Measurements from ENCODE around the gene CNNM1. TPM values are rescaled to one million over a fixed set of nuclear protein-coding genes. Genes with fewer than 3 reads are reported as not detected.

Gene CNNM1
- total and polyA plus RNA-seq, 2 donors (not counting 3 experiments of a cell fraction or from before 2014, with no cell fraction given): not detected

DNA sequence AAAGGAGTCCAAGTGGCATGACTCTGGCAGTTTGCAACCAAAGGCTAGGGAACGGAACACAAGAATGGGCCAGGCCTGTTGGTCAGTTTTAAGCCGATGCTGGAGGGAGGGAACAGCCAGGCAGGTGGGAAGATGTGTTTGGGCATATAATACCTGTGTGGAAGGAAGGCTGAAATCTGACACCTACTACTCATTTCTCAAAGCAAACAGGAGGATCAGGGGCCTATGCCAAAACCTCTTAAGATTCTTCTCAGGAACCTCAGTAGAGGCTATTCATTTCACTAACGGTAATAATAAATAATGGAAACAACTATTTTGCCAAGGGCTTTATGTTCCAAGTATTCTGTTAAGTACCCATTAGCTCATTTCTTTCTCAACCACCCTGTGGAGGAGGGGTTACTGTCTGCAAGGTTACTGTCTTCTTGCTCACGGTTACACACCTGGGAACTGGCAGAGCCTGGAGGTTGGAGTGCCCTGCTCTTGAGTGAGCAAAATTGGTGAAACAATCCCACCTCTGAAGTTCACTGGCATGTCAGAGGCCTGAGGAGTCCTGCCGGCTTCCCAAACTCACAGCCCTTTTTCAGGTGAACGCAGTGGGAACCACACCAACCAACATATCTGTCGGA, 65.7 kb downstream of the CNNM1 start:
- H3K79me2 ChIP-seq (ENCODE audit: control insufficient read depth, insufficient read depth, low read length): no peaks in the 10 kb centered on the region
- ChIA-PET CTCF (interaction anchor here (6.8 kb wide), 1 partner anchor 38 kb away, joined by 151 read pairs; the partner anchor contains the start of gene GOT1), POLR2A (no interaction called here)
- no peak overlapping the region for H3K9ac ChIP-seq (replicated peaks; ENCODE audit: extremely low read depth, insufficient read depth, low read length)
- H3K4me3 ChIP-seq (replicated peaks in 1 of 3; ENCODE audit: insufficient read depth in 1 of 3, low read depth in 1 of 3, low read length in 3 of 3): no peak overlapping the region
- no peaks in the 10 kb centered on the region for H3K27me3 ChIP-seq (ENCODE audit: control insufficient read depth in 2 of 2, insufficient read depth in 2 of 2, low read length in 2 of 2)
- no peaks in the 10 kb centered on the region for H3K9me1 ChIP-seq (replicated peaks; ENCODE audit: control insufficient read depth, extremely low read depth, insufficient read depth, low read length)
- BruUV-seq (replicated peaks): no TSS peak
- H3K4me2 ChIP-seq (ENCODE audit: insufficient read depth, low read length): no peak overlapping the region
- dilution Hi-C loops (cut with MboI; ENCODE audit: extremely low pct_ligation_motif_present, low sequenced_read_pairs): no loop called here
- H3K36me3 ChIP-seq (ENCODE audit: control insufficient read depth in 2 of 2, extremely low read depth in 1 of 2, insufficient read depth in 2 of 2, low read length in 2 of 2): peaks cover 0 to 2% of the 10 kb centered on the region in 2 experiments
- no peak overlapping the region for H3K27ac ChIP-seq (ENCODE audit: insufficient read depth, low read depth, low read length)
- FAIRE-seq (no peak), DNase-seq (ENCODE audit: low read depth, low spot score) (no peak)
- TF ChIP-seq GATA2 (IDR thresholded peaks at IDR 0.05; ENCODE audit: insufficient read depth, insufficient read length, low read depth, low read length) (no peak), POLR2A (IDR thresholded peaks at IDR 0.05; ENCODE audit: low read depth, low read length) (no peak), POLR2AphosphoS5 (IDR thresholded peaks at IDR 0.05; ENCODE audit: insufficient read depth, low read depth, low read length) (no peak), FOS (IDR thresholded peaks at IDR 0.05; ENCODE audit: borderline replicate concordance, insufficient read depth, low read length) (no peak), JUN (IDR thresholded peaks at IDR 0.05; ENCODE audit: borderline replicate concordance, insufficient read depth, insufficient read length, low read depth) (no peak), EZH2 (IDR thresholded peaks at IDR 0.05; ENCODE audit: borderline replicate concordance, low read depth, low read length, severe bottlenecking) (no peak), MYC (IDR thresholded peaks at IDR 0.05; ENCODE audit: low read depth, low read length) (no peak)
- TF ChIP-seq, protein P1, sequence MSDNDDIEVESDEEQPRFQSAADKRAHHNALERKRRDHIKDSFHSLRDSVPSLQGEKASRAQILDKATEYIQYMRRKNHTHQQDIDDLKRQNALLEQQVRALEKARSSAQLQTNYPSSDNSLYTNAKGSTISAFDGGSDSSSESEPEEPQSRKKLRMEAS (IDR thresholded peaks at IDR 0.05; ENCODE audit: insufficient read depth, insufficient read length): no peak
- TF ChIP-seq, protein P2, sequence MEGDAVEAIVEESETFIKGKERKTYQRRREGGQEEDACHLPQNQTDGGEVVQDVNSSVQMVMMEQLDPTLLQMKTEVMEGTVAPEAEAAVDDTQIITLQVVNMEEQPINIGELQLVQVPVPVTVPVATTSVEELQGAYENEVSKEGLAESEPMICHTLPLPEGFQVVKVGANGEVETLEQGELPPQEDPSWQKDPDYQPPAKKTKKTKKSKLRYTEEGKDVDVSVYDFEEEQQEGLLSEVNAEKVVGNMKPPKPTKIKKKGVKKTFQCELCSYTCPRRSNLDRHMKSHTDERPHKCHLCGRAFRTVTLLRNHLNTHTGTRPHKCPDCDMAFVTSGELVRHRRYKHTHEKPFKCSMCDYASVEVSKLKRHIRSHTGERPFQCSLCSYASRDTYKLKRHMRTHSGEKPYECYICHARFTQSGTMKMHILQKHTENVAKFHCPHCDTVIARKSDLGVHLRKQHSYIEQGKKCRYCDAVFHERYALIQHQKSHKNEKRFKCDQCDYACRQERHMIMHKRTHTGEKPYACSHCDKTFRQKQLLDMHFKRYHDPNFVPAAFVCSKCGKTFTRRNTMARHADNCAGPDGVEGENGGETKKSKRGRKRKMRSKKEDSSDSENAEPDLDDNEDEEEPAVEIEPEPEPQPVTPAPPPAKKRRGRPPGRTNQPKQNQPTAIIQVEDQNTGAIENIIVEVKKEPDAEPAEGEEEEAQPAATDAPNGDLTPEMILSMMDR (IDR thresholded peaks at IDR 0.05; ENCODE audit: extremely low read depth in 1 of 2, insufficient read depth in 1 of 2, low read depth in 1 of 2, low read length in 2 of 2): no peak
- H3K4me1 ChIP-seq (ENCODE audit: control insufficient read depth, extremely low read depth, insufficient read depth, low read length): peaks cover 24% of the 10 kb centered on the region
- intact Hi-C loops (cut with micrococcal nuclease): loop anchor here (5.0 to 10.0 kb wide), 2 partner anchors 152 to 930 kb away; no protein-coding TSS in a partner anchor
- H4K20me1 ChIP-seq (replicated peaks; ENCODE audit: control insufficient read depth, extremely low read depth, insufficient read depth, low read length): no peaks in the 10 kb centered on the region
- H2AFZ ChIP-seq (ENCODE audit: low read depth, low read length): no peak overlapping the region
- H3K9me3 ChIP-seq (replicated peaks; ENCODE audit: control insufficient read depth, insufficient read depth, low read length): no peaks in the 10 kb centered on the region

All from endothelial cell of umbilical vein (primary cell).